ENCODE measurements around the gene NR4A3.

The NR4A3 gene

GRCh38 chr9:99785010-99785590, 36.6 kb upstream of the NR4A3 start:
- no peak for TF ChIP-seq TCF12 (IDR thresholded peaks at IDR 0.05; ENCODE audit: low read depth)
- no peak for TF ChIP-seq MAX (IDR thresholded peaks at IDR 0.05)
- no peak for TF ChIP-seq ZBTB7A (IDR thresholded peaks at IDR 0.05; ENCODE audit: low read depth)
- TF ChIP-seq CEBPB (IDR thresholded peaks at IDR 0.05), result no peak
- TF ChIP-seq USF1 (IDR thresholded peaks at IDR 0.05), result no peak
- TF ChIP-seq TEAD4 (IDR thresholded peaks at IDR 0.05), result no peak
- no peak for TF ChIP-seq CREB1 (IDR thresholded peaks at IDR 0.05; ENCODE audit: low read depth)
- no peak for TF ChIP-seq FOXM1 (IDR thresholded peaks at IDR 0.05; ENCODE audit: borderline replicate concordance, low read depth)

GRCh38 chr9:99787556-99787955, 34.1 kb upstream of the NR4A3 start:
- TF ChIP-seq REST (IDR thresholded peaks at IDR 0.05; ENCODE audit: low read depth), result no peak
- no peak for TF ChIP-seq CREB1 (IDR thresholded peaks at IDR 0.05; ENCODE audit: low read depth)
- no peak for TF ChIP-seq EP300 (IDR thresholded peaks at IDR 0.05; ENCODE audit: borderline replicate concordance)
- TF ChIP-seq TAF1 (IDR thresholded peaks at IDR 0.05; ENCODE audit: low read depth), result no peak
- no peak for TF ChIP-seq YY1 (IDR thresholded peaks at IDR 0.05; ENCODE audit: low read depth)
- TF ChIP-seq USF1 (IDR thresholded peaks at IDR 0.05), result no peak
- TF ChIP-seq RAD21 (IDR thresholded peaks at IDR 0.05; ENCODE audit: low read depth), result no peak

- TF ChIP-seq USF1 (IDR thresholded peaks at IDR 0.05), result no peak
- TF ChIP-seq NFIC (IDR thresholded peaks at IDR 0.05), result no peak
- no peak for TF ChIP-seq EP300 (IDR thresholded peaks at IDR 0.05; ENCODE audit: borderline replicate concordance)
- TF ChIP-seq REST (IDR thresholded peaks at IDR 0.05; ENCODE audit: low read depth), result no peak
- TF ChIP-seq CEBPB (IDR thresholded peaks at IDR 0.05), result no peak
- no peak for TF ChIP-seq MAX (IDR thresholded peaks at IDR 0.05)
- TF ChIP-seq TCF12 (IDR thresholded peaks at IDR 0.05; ENCODE audit: low read depth), result no peak
- TF ChIP-seq RAD21 (IDR thresholded peaks at IDR 0.05; ENCODE audit: low read depth), result no peak
- no peak for TF ChIP-seq FOXM1 (IDR thresholded peaks at IDR 0.05; ENCODE audit: borderline replicate concordance, low read depth)
- TF ChIP-seq EGR1 (IDR thresholded peaks at IDR 0.05), result no peak
- TF ChIP-seq ZBTB7A (IDR thresholded peaks at IDR 0.05; ENCODE audit: low read depth), result no peak
Measured at GRCh38 chr9:99793528-99793927, 28.2 kb upstream of the NR4A3 start.

GRCh38 chr9:99796231-99796630, 25.5 kb upstream of the NR4A3 start:
- TF ChIP-seq CEBPB (IDR thresholded peaks at IDR 0.05) (no peak), FOXM1 (IDR thresholded peaks at IDR 0.05; ENCODE audit: borderline replicate concordance, low read depth) (no peak), NFIC (IDR thresholded peaks at IDR 0.05) (no peak), YY1 (IDR thresholded peaks at IDR 0.05; ENCODE audit: low read depth) (no peak), TEAD4 (IDR thresholded peaks at IDR 0.05) (no peak), MAX (IDR thresholded peaks at IDR 0.05) (no peak), TAF1 (IDR thresholded peaks at IDR 0.05; ENCODE audit: low read depth) (no peak), RAD21 (IDR thresholded peaks at IDR 0.05; ENCODE audit: low read depth) (no peak), ZBTB7A (IDR thresholded peaks at IDR 0.05; ENCODE audit: low read depth) (no peak), TCF12 (IDR thresholded peaks at IDR 0.05; ENCODE audit: low read depth) (no peak), CREB1 (IDR thresholded peaks at IDR 0.05; ENCODE audit: low read depth) (no peak), EGR1 (IDR thresholded peaks at IDR 0.05) (no peak), REST (IDR thresholded peaks at IDR 0.05; ENCODE audit: low read depth) (no peak)

All from Ishikawa (cell line).